ENCODE results near the gene ZNF503. TPM values are rescaled to one million over a fixed set of nuclear protein-coding genes. Genes with fewer than 3 reads are reported as not detected.

Gene ZNF503
- total and polyA plus RNA-seq, 2 of the 8 experiments (the other 6 are each of a cell fraction or from before 2014, with no cell fraction given), result 0.03 to 0.13 TPM

- DNase-seq (ENCODE audit: low read depth in 1 of 2, low spot score in 2 of 2) (peak in 1 of 2 experiments; percentile 65), FAIRE-seq (no peak)
- Histone ChIP-seq H2BK15ac (ENCODE audit: low read length) (peak overlapping the region; percentile 92), H2BK120ac (replicated peaks; ENCODE audit: low read depth, low read length) (no peak overlapping the region), H3K4me2 (ENCODE audit: insufficient read depth in 1 of 2, low read depth in 2 of 2, low read length in 2 of 2) (peak overlapping the region; percentile 91 to 97), H2AFZ (ENCODE audit: low read length) (no peak overlapping the region), H3K9ac (replicated peaks in 1 of 4; ENCODE audit: extremely low read depth in 1 of 4, low read depth in 3 of 4, low read length in 3 of 4) (no peak overlapping the region), H4K91ac (replicated peaks; ENCODE audit: insufficient read length, low read length) (no peak overlapping the region), H3K4ac (replicated peaks; ENCODE audit: insufficient read length, low read depth, low read length) (no peak overlapping the region), H2BK12ac (ENCODE audit: low read depth, low read length) (peak overlapping the region; percentile 97), H3K9me3 (ENCODE audit: insufficient read depth in 2 of 2, low read depth in 1 of 2, low read length in 1 of 2) (no peaks in the 10 kb centered on the region; a peak in 1 of 4 replicates), H3K79me1 (ENCODE audit: low read depth, low read length) (no peaks in the 10 kb centered on the region), H3K79me2 (ENCODE audit: control insufficient read depth in 1 of 2, insufficient read depth in 2 of 2, low read length in 2 of 2) (no peaks in the 10 kb centered on the region), H4K5ac (ENCODE audit: insufficient read length, low read depth, low read length) (no peak overlapping the region), H4K8ac (ENCODE audit: extremely low read depth, insufficient read depth, low read length) (peak overlapping the region; percentile 35), H3K4me3 (ENCODE audit: extremely low read depth in 1 of 4, insufficient read depth in 2 of 4, low read depth in 3 of 4, low read length in 4 of 4) (peak overlapping the region; percentile 6 to 64 (median 41); a peak in 6 of 8 replicates), H3K27me3 (replicated peaks in 1 of 4; ENCODE audit: control insufficient read depth in 3 of 4, extremely low read depth in 1 of 4, insufficient read depth in 3 of 4, low read length in 3 of 4) (peaks cover 75 to 99% (median 90%) of the 10 kb centered on the region in 4 experiments), H3K4me1 (replicated peaks in 1 of 4; ENCODE audit: control insufficient read depth in 3 of 4, insufficient read depth in 4 of 4, low read length in 3 of 4) (peaks cover 8 to 42% (median 29%) of the 10 kb centered on the region in 4 experiments), H3K23ac (ENCODE audit: insufficient read length) (no peak overlapping the region), H3K56ac (replicated peaks; ENCODE audit: insufficient read length, low read depth, low read length) (no peak overlapping the region), H3K36me3 (ENCODE audit: control insufficient read depth in 2 of 4, insufficient read depth in 4 of 4, low read length in 3 of 4) (peaks cover 0 to 10% (median 0%) of the 10 kb centered on the region in 4 experiments; a peak in 1 of 8 replicates), H3K23me2 (ENCODE audit: low read depth, low read length) (peaks cover 25% of the 10 kb centered on the region), H4K20me1 (replicated peaks in 1 of 2; ENCODE audit: control insufficient read depth in 1 of 2, insufficient read depth in 2 of 2, low read length in 2 of 2) (peaks cover 19 to 21% of the 10 kb centered on the region in 2 experiments), H3K18ac (ENCODE audit: extremely low read depth, low read length) (peak overlapping the region; percentile 78; the same call in 1 of the 2 replicates), H3K14ac (ENCODE audit: insufficient read length) (no peak overlapping the region), H2AK5ac (ENCODE audit: low read depth, low read length) (0 out of 2 replicates have a peak overlapping the region, but pooled peaks have one; percentile 77), H2BK20ac (ENCODE audit: low read length) (no peak overlapping the region), H3K27ac (ENCODE audit: low read depth, low read length) (no peak overlapping the region), H2BK5ac (ENCODE audit: low read depth, low read length) (no peak overlapping the region)
- ChIA-PET POLR2A (ENCODE audit: partially characterized antibody) (no interaction called here), CTCF (ENCODE audit: partially characterized antibody) (interaction anchor here (0.7 to 2.3 kb wide), 3 partner anchors 9 to 632 kb away, joined by 3 to 11 read pairs (median 3); no protein-coding TSS in a partner anchor)
- WGBS, 2 experiments (ENCODE audit: extremely low coverage in 1 of 2, insufficient coverage in 1 of 2, insufficient read length in 1 of 2, insufficient replicate concordance in 2 of 2, low coverage in 1 of 2, low lambda C conversion rate in 2 of 2, missing lambda C conversion rate in 1 of 2), result 4% methylated on average over 52 of the region's 58 CpGs; no CpG with 5 or more reads in 1 of the 2 experiments
- TF ChIP-seq ATF2 (IDR thresholded peaks at IDR 0.05; ENCODE audit: low read length) (no peak), RNF2 (IDR thresholded peaks at IDR 0.05; ENCODE audit: borderline replicate concordance, low read depth, low read length, missing control alignments, poor library complexity, severe bottlenecking) (peak; percentile 13), RFX5 (IDR thresholded peaks at IDR 0.05; ENCODE audit: borderline replicate concordance, low read depth, low read length) (peak; percentile 51; the same call in 1 of the 2 replicates), TAF7 (optimal IDR thresholded peaks at IDR 0.05; ENCODE audit: borderline replicate concordance, low read depth, low read length) (peak; percentile 2), SAP30 (IDR thresholded peaks at IDR 0.05; ENCODE audit: insufficient read depth, insufficient replicate concordance, low read length) (no peak), KDM4A (IDR thresholded peaks at IDR 0.05; ENCODE audit: low read depth, low read length, severe bottlenecking) (peak; percentile 37), NANOG (IDR thresholded peaks at IDR 0.05; ENCODE audit: insufficient read depth, low read depth, low read length, poor library complexity, severe bottlenecking) (no peak)
These were observed 2.6 kb upstream of the ZNF503 start for GRCh38 chr10:75403939-75404814.
